IMR-90 (cell line): Measurements from ENCODE around the gene MCTP1. TPM values are rescaled to one million over a fixed set of nuclear protein-coding genes. Genes with fewer than 3 reads are reported as not detected.

Experiments used
- ATAC-seq: fragments of 200-7000 bp; cut with Tn5 transposase; 2 replicates; pipeline ENCODE4 v1.9.1; 2020; ENCODE audit warnings: low read depth, mild to moderate bottlenecking, moderate library complexity
- BruUV-seq: library from RNA; stranded (reverse); fragments of 400-500 nt; replicated peaks from 2 replicates; lab custom pipeline; 2021; lab: Mats Ljungman, UMichigan
- CTCF ChIA-PET: fragments of 300-600 bp; formaldehyde crosslinking; extraction: SDS; loops from one replicate; lab custom pipeline; 2021; ENCODE audit warnings: antibody characterized with exemption; lab: Yijun Ruan, JAX
- POLR2A ChIA-PET: fragments of 300-600 bp; sonication (Branson Sonifier 250); formaldehyde crosslinking; loops from one replicate; lab custom pipeline; 2022; ENCODE audit warnings: antibody characterized with exemption; ENCODE audit not compliant: unreplicated experiment; lab: Charles Lee
- DNase-seq: peaks from one replicate; pipeline ENCODE4 v3.0.0; 2013
- H2AFZ ChIP-seq: replicated peaks from 2 replicates; pipeline ENCODE3; 2013; ENCODE audit warnings: low read length, mild to moderate bottlenecking; ENCODE audit not compliant: poor library complexity
- H2AK5ac ChIP-seq: 2 replicates; pipeline ENCODE4 v1.6.1; 2013; ENCODE audit warnings: low read depth, low read length, inconsistent platforms
- H2AK9ac ChIP-seq: replicated peaks from 2 replicates; pipeline ENCODE3; 2013; ENCODE audit warnings: mild to moderate bottlenecking, low read depth, low read length, moderate library complexity; ENCODE audit not compliant: poor library complexity
- H2BK120ac ChIP-seq: 2 replicates; pipeline ENCODE4 v1.6.1; 2013; ENCODE audit warnings: low read depth, low read length, inconsistent platforms
- H2BK15ac ChIP-seq: 3 replicates; pipeline ENCODE4 v1.6.1; 2013; ENCODE audit warnings: low read depth, low read length, inconsistent platforms
- H2BK20ac ChIP-seq: 2 replicates; pipeline ENCODE4 v1.6.1; 2013; ENCODE audit warnings: low read depth, mild to moderate bottlenecking, inconsistent platforms, low read length, moderate library complexity
- H2BK5ac ChIP-seq: 2 replicates; pipeline ENCODE4 v1.6.1; 2013; ENCODE audit warnings: mild to moderate bottlenecking, low read depth, low read length, inconsistent platforms; ENCODE audit not compliant: poor library complexity, severe bottlenecking
- H3K14ac ChIP-seq: replicated peaks from 2 replicates; pipeline ENCODE4 v1.6.1; 2013; ENCODE audit warnings: low read depth, low read length, inconsistent platforms
- H3K18ac ChIP-seq: 2 replicates; pipeline ENCODE4 v1.6.1; 2013; ENCODE audit warnings: low read depth, low read length, control low read depth
- H3K23ac ChIP-seq: 2 replicates; pipeline ENCODE4 v1.6.1; 2013; ENCODE audit warnings: low read depth, low read length, inconsistent platforms
- H3K27ac ChIP-seq: 2 replicates; pipeline ENCODE4 v1.5.1; 2013; ENCODE audit warnings: mild to moderate bottlenecking, control low read depth, low read length; ENCODE audit not compliant: insufficient read depth
- H3K27me3 ChIP-seq: 2 replicates; pipeline ENCODE4 v1.6.1; 2013; ENCODE audit warnings: low read length; ENCODE audit not compliant: control insufficient read depth, insufficient read depth
- H3K36me3 ChIP-seq: 2 replicates; pipeline ENCODE4 v1.6.1; 2013; ENCODE audit warnings: low read length, mixed read lengths; ENCODE audit not compliant: control insufficient read depth, insufficient read depth
- H3K4ac ChIP-seq: 2 replicates; pipeline ENCODE4 v1.6.1; 2013; ENCODE audit warnings: low read depth, low read length, inconsistent platforms
- H3K4me1 ChIP-seq: 2 replicates; pipeline ENCODE4 v1.6.1; 2013; ENCODE audit warnings: low read length, mixed read lengths; ENCODE audit not compliant: control insufficient read depth, insufficient read depth
- H3K4me2 ChIP-seq: 2 replicates; pipeline ENCODE4 v1.6.1; 2013; ENCODE audit warnings: low read depth, mild to moderate bottlenecking, control low read depth, low read length, moderate library complexity
- H3K4me3 ChIP-seq: 2 replicates; pipeline ENCODE4 v1.5.1; 2013; ENCODE audit warnings: low read depth, mild to moderate bottlenecking, control low read depth, low read length, moderate library complexity; ENCODE audit not compliant: insufficient read depth
- H3K56ac ChIP-seq: 2 replicates; pipeline ENCODE4 v1.6.1; 2013; ENCODE audit warnings: low read length, inconsistent platforms; ENCODE audit not compliant: insufficient read depth; ENCODE audit errors: extremely low read depth
- H3K79me1 ChIP-seq, 2 experiments: 2 replicates each; pipeline ENCODE4 v1.6.1; 2013; ENCODE audit warnings: low read length in 2 of 2, inconsistent platforms in 1 of 2, low read depth in 1 of 2
- H3K9ac ChIP-seq: 2 replicates; pipeline ENCODE4 v1.6.1; 2013; ENCODE audit warnings: low read depth, low read length, control low read depth
- H3K9me1 ChIP-seq: 2 replicates; pipeline ENCODE4 v1.6.1; 2013; ENCODE audit warnings: low read length, inconsistent platforms; ENCODE audit not compliant: insufficient read depth
- H3K9me3 ChIP-seq: 2 replicates; pipeline ENCODE4 v1.6.1; 2013; ENCODE audit warnings: low read length; ENCODE audit not compliant: control insufficient read depth, insufficient read depth
- H4K20me1 ChIP-seq: 2 replicates; pipeline ENCODE4 v1.6.1; 2013; ENCODE audit warnings: low read length, inconsistent platforms; ENCODE audit not compliant: insufficient read depth
- H4K5ac ChIP-seq: 2 replicates; pipeline ENCODE4 v1.6.1; 2013; ENCODE audit warnings: mild to moderate bottlenecking, low read depth, low read length, control low read depth
- H4K8ac ChIP-seq, 2 experiments: 2 replicates each; pipeline ENCODE4 v1.6.1; 2013; ENCODE audit warnings: low read depth in 2 of 2, low read length in 2 of 2, control low read depth in 1 of 2, inconsistent platforms in 1 of 2
- H4K91ac ChIP-seq: 2 replicates; pipeline ENCODE4 v1.6.1; 2013; ENCODE audit warnings: low read depth, low read length, inconsistent platforms; ENCODE audit not compliant: insufficient read depth
- BHLHE40 ChIP-seq: fragments of 150-350 bp; IDR thresholded peaks from 2 replicates; pipeline ENCODE4 v1.6.1; 2016; ENCODE audit warnings: mild to moderate bottlenecking, low read depth, low read length
- CEBPB ChIP-seq: IDR thresholded peaks from 2 replicates; pipeline ENCODE4 v1.6.1; 2012; ENCODE audit warnings: low read depth, low read length, improper control_type of control experiment
- CHD1 ChIP-seq: IDR thresholded peaks from 2 replicates; pipeline ENCODE4 v1.6.1; 2012; ENCODE audit warnings: low read depth, low read length, improper control_type of control experiment
- CTCF ChIP-seq: conservative IDR thresholded peaks from 2 replicates; pipeline ENCODE4 v1.5.1; 2012; ENCODE audit warnings: mild to moderate bottlenecking, low read depth, low read length, improper control_type of control experiment
- FOS ChIP-seq: fragments of 150-350 bp; IDR thresholded peaks from 2 replicates; pipeline ENCODE4 v1.6.1; 2016; ENCODE audit warnings: low read depth, low read length
- MAFK ChIP-seq: IDR thresholded peaks from 2 replicates; pipeline ENCODE4 v1.6.1; 2012; ENCODE audit warnings: low read depth, low read length, improper control_type of control experiment
- MAZ ChIP-seq: IDR thresholded peaks from 2 replicates; pipeline ENCODE4 v1.6.1; 2012; ENCODE audit warnings: low read depth, mild to moderate bottlenecking, low read length, improper control_type of control experiment, moderate library complexity, borderline replicate concordance
- MXI1 ChIP-seq: IDR thresholded peaks from 2 replicates; pipeline ENCODE4 v1.6.1; 2012; ENCODE audit warnings: low read depth, mild to moderate bottlenecking, low read length, moderate library complexity, borderline replicate concordance
- NFE2L2 ChIP-seq: fragments of 150-350 bp; IDR thresholded peaks from 2 replicates; pipeline ENCODE4 v1.6.1; 2016; ENCODE audit warnings: low read depth, mild to moderate bottlenecking, low read length
- POLR2A ChIP-seq: IDR thresholded peaks from 2 replicates; pipeline ENCODE4 v1.6.1; 2012; ENCODE audit warnings: mild to moderate bottlenecking, low read depth, low read length
- RAD21 ChIP-seq: IDR thresholded peaks from 2 replicates; pipeline ENCODE4 v1.6.1; 2012; ENCODE audit warnings: low read length, improper control_type of control experiment
- RCOR1 ChIP-seq: IDR thresholded peaks from 2 replicates; pipeline ENCODE4 v1.6.1; 2012; ENCODE audit warnings: mild to moderate bottlenecking, low read length, improper control_type of control experiment; ENCODE audit not compliant: insufficient replicate concordance
- RFX5 ChIP-seq: IDR thresholded peaks from 2 replicates; pipeline ENCODE4 v1.8.0; 2012; ENCODE audit warnings: low read depth, mild to moderate bottlenecking, low read length, moderate library complexity
- SMC3 ChIP-seq: fragments of 150-350 bp; IDR thresholded peaks from 2 replicates; pipeline ENCODE4 v1.6.1; 2016; ENCODE audit warnings: low read depth, mild to moderate bottlenecking, antibody characterized with exemption, low read length, moderate library complexity
- WGBS, 2 experiments: methylation state at CpG; one replicate each; pipeline versions ENCODE4 v1.1.5 to v1.1.7; 2013; ENCODE audit warnings: missing lambda C conversion rate in 2 of 2; ENCODE audit not compliant: insufficient read length in 1 of 2; ENCODE audit errors: extremely low coverage in 2 of 2; 5-methylcytosine and 5-hydroxymethylcytosine counted together
- dilution Hi-C: fragments of 300-500 bp; cut with HindIII; formaldehyde crosslinking; loops from one replicate; pipeline ENCODE4 v1.14.3; 2018; ENCODE audit warnings: low sequenced_read_pairs; ENCODE audit not compliant: unreplicated experiment
- in situ Hi-C: fragments of 300-500 bp; cut with MboI; formaldehyde crosslinking; loops from 3 replicates; pipeline ENCODE4 v1.14.3; 2019; ENCODE audit warnings: low sequenced_read_pairs, inconsistent platforms, mixed read lengths
- intact Hi-C: fragments of 100-400 bp; cut with micrococcal nuclease; formaldehyde crosslinking; loops from 2 replicates; pipeline ENCODE4 v1.10.0; 2022
- polyA plus RNA-seq, 3 experiments: library from polyadenylated mRNA; depleted of rRNA; stranded (reverse); fragments of >200 nt; gene quantifications; 2 replicates each; pipeline ENCODE4 v1.2.3, GENCODE V29; 2012; ENCODE audit warnings: low replicate concordance in 1 of 3
- total RNA-seq: library from RNA; depleted of rRNA; stranded (reverse); fragments of >200 nt; gene quantifications from 2 replicates; pipeline ENCODE4 v1.2.3, GENCODE V29; 2012
- TF ChIP-seq, protein P1 (sequence below): fragments of 150-350 bp; IDR thresholded peaks from 2 replicates; pipeline ENCODE4 v1.6.1; 2016; ENCODE audit warnings: low read depth, mild to moderate bottlenecking, low read length, moderate library complexity, borderline replicate concordance
- TF ChIP-seq, protein P2 (sequence below): fragments of 150-350 bp; IDR thresholded peaks from 2 replicates; pipeline ENCODE4 v1.6.1; 2017; ENCODE audit warnings: mild to moderate bottlenecking, antibody characterized with exemption, low read length, low read depth

Gene MCTP1
- total and polyA plus RNA-seq, 2 of the 4 experiments (the other 2 are of a cell fraction): 0.21 TPM; not detected in 1

- dilution Hi-C loops: no loop called here
- Histone ChIP-seq H3K4me1 (no peaks in the 10 kb centered on the region), H3K4me2 (no peak overlapping the region), H3K27ac (no peak overlapping the region), H3K4me3 (no peak overlapping the region), H3K14ac (no peak overlapping the region), H3K4ac (no peak overlapping the region), H2AK5ac (no peak overlapping the region), H2AK9ac (no peak overlapping the region), H3K9me3 (0 out of 2 replicates have a peak, but pooled peaks cover 1% of the 10 kb centered on the region), H2BK20ac (no peak overlapping the region), H2BK5ac (no peak overlapping the region), H4K5ac (no peak overlapping the region), H3K23ac (no peak overlapping the region), H4K20me1 (no peaks in the 10 kb centered on the region), H3K36me3 (0 out of 2 replicates have a peak, but pooled peaks cover 1% of the 10 kb centered on the region), H3K18ac (no peak overlapping the region), H2BK15ac (no peak overlapping the region), H2AFZ (peak overlapping the region; percentile 32), H3K27me3 (no peaks in the 10 kb centered on the region), H3K79me1 (peaks cover 4 to 8% of the 10 kb centered on the region in 2 experiments; a peak in 1 of 4 replicates), H3K56ac (no peak overlapping the region), H2BK120ac (no peak overlapping the region), H3K9ac (no peak overlapping the region), H3K9me1 (no peaks in the 10 kb centered on the region), H4K8ac (no peak overlapping the region), H4K91ac (no peak overlapping the region)
- no TSS peak for BruUV-seq
- TF ChIP-seq POLR2A (no peak), MXI1 (no peak), CHD1 (no peak), CTCF (no peak), RCOR1 (no peak), MAZ (no peak), BHLHE40 (no peak), CEBPB (no peak), NFE2L2 (no peak), RFX5 (no peak), RAD21 (no peak), FOS (no peak), MAFK (no peak), SMC3 (no peak)
- TF ChIP-seq, protein P1, sequence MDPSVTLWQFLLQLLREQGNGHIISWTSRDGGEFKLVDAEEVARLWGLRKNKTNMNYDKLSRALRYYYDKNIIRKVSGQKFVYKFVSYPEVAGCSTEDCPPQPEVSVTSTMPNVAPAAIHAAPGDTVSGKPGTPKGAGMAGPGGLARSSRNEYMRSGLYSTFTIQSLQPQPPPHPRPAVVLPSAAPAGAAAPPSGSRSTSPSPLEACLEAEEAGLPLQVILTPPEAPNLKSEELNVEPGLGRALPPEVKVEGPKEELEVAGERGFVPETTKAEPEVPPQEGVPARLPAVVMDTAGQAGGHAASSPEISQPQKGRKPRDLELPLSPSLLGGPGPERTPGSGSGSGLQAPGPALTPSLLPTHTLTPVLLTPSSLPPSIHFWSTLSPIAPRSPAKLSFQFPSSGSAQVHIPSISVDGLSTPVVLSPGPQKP: no peak
- TF ChIP-seq, protein P2, sequence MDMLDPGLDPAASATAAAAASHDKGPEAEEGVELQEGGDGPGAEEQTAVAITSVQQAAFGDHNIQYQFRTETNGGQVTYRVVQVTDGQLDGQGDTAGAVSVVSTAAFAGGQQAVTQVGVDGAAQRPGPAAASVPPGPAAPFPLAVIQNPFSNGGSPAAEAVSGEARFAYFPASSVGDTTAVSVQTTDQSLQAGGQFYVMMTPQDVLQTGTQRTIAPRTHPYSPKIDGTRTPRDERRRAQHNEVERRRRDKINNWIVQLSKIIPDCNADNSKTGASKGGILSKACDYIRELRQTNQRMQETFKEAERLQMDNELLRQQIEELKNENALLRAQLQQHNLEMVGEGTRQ: no peak
- intact Hi-C loops: no loop called here
- WGBS, 2 experiments: 100% methylated on average over 5 of the region's 8 CpGs; no CpG with 5 or more reads in 1 of the 2 experiments
- in situ Hi-C loops: no loop called here
- ChIA-PET POLR2A (interaction anchor here (0.6 kb wide), 1 partner anchor 285 kb away, joined by 3 read pairs; no protein-coding TSS in a partner anchor), CTCF (no interaction called here)
- DNase-seq (no peak), ATAC-seq (no peak)
These were observed 624.4 kb downstream of the MCTP1 start for GRCh38 chr5:94660506-94660905.
